OCI-LY7 (cell line): ENCODE measurements around the gene DENND2D. TPM values are rescaled to one million over a fixed set of nuclear protein-coding genes. Genes with fewer than 3 reads are reported as not detected.

Source experiments
- BruUV-seq: library from RNA; stranded (reverse); fragments of 400-500 nt; replicated peaks from 2 replicates; lab custom pipeline; 2021; lab: Mats Ljungman, UMichigan
- CTCF ChIA-PET: fragments of 300-600 bp; sonication (Branson Sonifier 250); formaldehyde crosslinking; loops from one replicate; lab custom pipeline; 2022; ENCODE audit warnings: antibody characterized with exemption; ENCODE audit not compliant: unreplicated experiment; lab: Charles Lee
- POLR2A ChIA-PET: fragments of 300-600 bp; sonication (Branson Sonifier 250); formaldehyde crosslinking; loops from one replicate; lab custom pipeline; 2022; ENCODE audit warnings: antibody characterized with exemption; lab: Charles Lee
- DNase-seq: peaks from one replicate; pipeline ENCODE4 v3.0.0-alpha.2; 2015; ENCODE audit warnings: low spot score
- H2AFZ ChIP-seq: fragments of 200-600 bp; sonication (generic), shearing (Covaris generic); 2 replicates; pipeline ENCODE4 v1.6.1; 2014; ENCODE audit warnings: mild to moderate bottlenecking, antibody characterized with exemption, low read length, moderate library complexity
- H3K27ac ChIP-seq: fragments of 200-600 bp; sonication (generic); 2 replicates; pipeline ENCODE4 v1.5.1; 2014; ENCODE audit warnings: mixed run types, low read depth, mild to moderate bottlenecking, moderate library complexity, low read length, inconsistent platforms; ENCODE audit not compliant: poor library complexity, severe bottlenecking
- H3K36me3 ChIP-seq: fragments of 200-600 bp; sonication (generic); 2 replicates; pipeline ENCODE4 v1.6.1; 2014; ENCODE audit warnings: mild to moderate bottlenecking, antibody characterized with exemption, low read length, moderate library complexity, mixed read lengths; ENCODE audit not compliant: insufficient read depth
- H3K4me1 ChIP-seq: fragments of 200-600 bp; sonication (generic); 2 replicates; pipeline ENCODE4 v1.5.1; 2014; ENCODE audit warnings: mild to moderate bottlenecking, low read length; ENCODE audit not compliant: insufficient read depth, poor library complexity, severe bottlenecking
- H3K4me2 ChIP-seq: fragments of 200-600 bp; sonication (generic); 2 replicates; pipeline ENCODE4 v1.6.1; 2014; ENCODE audit warnings: mild to moderate bottlenecking, low read length
- H3K4me3 ChIP-seq: fragments of 200-600 bp; sonication (generic); 2 replicates; pipeline ENCODE4 v1.5.1; 2014; ENCODE audit warnings: mild to moderate bottlenecking, low read depth, low read length; ENCODE audit not compliant: poor library complexity, severe bottlenecking
- H3K79me2 ChIP-seq: fragments of 200-600 bp; sonication (generic); 2 replicates; pipeline ENCODE4 v1.6.1; 2016; ENCODE audit warnings: low read depth, mild to moderate bottlenecking, low read length, moderate library complexity, mixed read lengths; ENCODE audit not compliant: insufficient read depth
- H3K9me2 ChIP-seq: fragments of 200-600 bp; sonication (generic); 2 replicates; pipeline ENCODE4 v1.6.1; 2016; ENCODE audit warnings: mild to moderate bottlenecking, low read length, mixed read lengths; ENCODE audit not compliant: insufficient read depth
- H3K9me3 ChIP-seq: fragments of 200-600 bp; sonication (generic); 2 replicates; pipeline ENCODE4 v1.6.1; 2014; ENCODE audit warnings: mild to moderate bottlenecking, mixed run types, low read length, mixed read lengths
- H4K20me1 ChIP-seq: fragments of 200-600 bp; sonication (generic); 2 replicates; pipeline ENCODE4 v1.6.1; 2014; ENCODE audit warnings: mild to moderate bottlenecking, antibody characterized with exemption, low read length, moderate library complexity, mixed read lengths; ENCODE audit not compliant: insufficient read depth
- EZH2phosphoT487 ChIP-seq: fragments of 200-600 bp; sonication (generic); IDR thresholded peaks from 2 replicates; pipeline ENCODE4 v1.6.1; 2018; ENCODE audit warnings: low read depth, borderline replicate concordance, mild to moderate bottlenecking, mixed run types, antibody characterized with exemption, low read length, moderate library complexity, mixed read lengths
- intact Hi-C: fragments of 100-400 bp; cut with micrococcal nuclease; formaldehyde crosslinking; loops from one replicate; pipeline ENCODE4 v1.10.0; 2022; ENCODE audit not compliant: unreplicated experiment
- total RNA-seq, 2 experiments: library from RNA; depleted of rRNA in 1 of 2; stranded (reverse); fragments of >200 nt in 1 of 2; shearing (Covaris generic) in 1 of 2; gene quantifications; 2 replicates each; pipeline ENCODE4 v1.2.3, GENCODE V29; 2014 to 2022
- TF ChIP-seq, protein P1 (sequence below): fragments of 200-600 bp; sonication (generic); conservative IDR thresholded peaks from 2 replicates; pipeline ENCODE4 v1.5.1; 2014; ENCODE audit warnings: mild to moderate bottlenecking, antibody characterized with exemption, low read length, moderate library complexity, mixed read lengths

DENND2D gene
- total RNA-seq, 2 experiments from 2014 or later = 9.8 to 39.9 TPM

DNA sequence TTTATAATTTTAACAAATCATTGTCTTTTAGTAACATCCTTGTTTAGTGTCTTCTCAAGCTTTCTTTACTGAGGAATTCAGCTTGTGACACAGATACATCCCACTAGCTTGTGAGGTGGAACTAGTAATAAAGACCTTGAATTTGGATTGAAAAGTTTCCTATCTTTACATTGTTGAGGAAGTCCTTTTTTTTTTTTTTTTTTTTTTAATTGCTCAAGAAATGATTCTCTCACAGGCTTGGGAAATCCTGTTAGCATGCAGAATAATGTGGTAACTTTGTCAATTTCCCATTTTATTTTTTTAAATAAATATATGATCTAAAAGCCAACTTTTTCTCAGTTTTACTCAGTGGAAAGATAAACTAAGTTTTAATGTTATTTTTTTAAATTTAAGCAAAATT, 15.8 kb downstream of the DENND2D start:
- Histone ChIP-seq H3K9me2 (no peaks in the 10 kb centered on the region), H3K4me1 (no peaks in the 10 kb centered on the region), H3K4me2 (no peak overlapping the region), H3K4me3 (no peak overlapping the region), H4K20me1 (no peaks in the 10 kb centered on the region), H2AFZ (no peak overlapping the region), H3K27ac (no peak overlapping the region), H3K36me3 (peaks cover 96% of the 10 kb centered on the region), H3K79me2 (no peaks in the 10 kb centered on the region), H3K9me3 (no peaks in the 10 kb centered on the region)
- TF ChIP-seq EZH2phosphoT487 = no peak
- TF ChIP-seq, protein P1, sequence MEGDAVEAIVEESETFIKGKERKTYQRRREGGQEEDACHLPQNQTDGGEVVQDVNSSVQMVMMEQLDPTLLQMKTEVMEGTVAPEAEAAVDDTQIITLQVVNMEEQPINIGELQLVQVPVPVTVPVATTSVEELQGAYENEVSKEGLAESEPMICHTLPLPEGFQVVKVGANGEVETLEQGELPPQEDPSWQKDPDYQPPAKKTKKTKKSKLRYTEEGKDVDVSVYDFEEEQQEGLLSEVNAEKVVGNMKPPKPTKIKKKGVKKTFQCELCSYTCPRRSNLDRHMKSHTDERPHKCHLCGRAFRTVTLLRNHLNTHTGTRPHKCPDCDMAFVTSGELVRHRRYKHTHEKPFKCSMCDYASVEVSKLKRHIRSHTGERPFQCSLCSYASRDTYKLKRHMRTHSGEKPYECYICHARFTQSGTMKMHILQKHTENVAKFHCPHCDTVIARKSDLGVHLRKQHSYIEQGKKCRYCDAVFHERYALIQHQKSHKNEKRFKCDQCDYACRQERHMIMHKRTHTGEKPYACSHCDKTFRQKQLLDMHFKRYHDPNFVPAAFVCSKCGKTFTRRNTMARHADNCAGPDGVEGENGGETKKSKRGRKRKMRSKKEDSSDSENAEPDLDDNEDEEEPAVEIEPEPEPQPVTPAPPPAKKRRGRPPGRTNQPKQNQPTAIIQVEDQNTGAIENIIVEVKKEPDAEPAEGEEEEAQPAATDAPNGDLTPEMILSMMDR = no peak
- ChIA-PET CTCF (no interaction called here), POLR2A (interaction anchor here (0.7 to 1.4 kb wide), 4 partner anchors 8 to 121 kb away, joined by 3 to 5 read pairs (median 4); no protein-coding TSS in a partner anchor)
- no peak for DNase-seq
- no TSS peak for BruUV-seq
- intact Hi-C loops = loop anchor here (5.0 kb wide), 1 partner anchor 148 kb away; no protein-coding TSS in a partner anchor

DNA sequence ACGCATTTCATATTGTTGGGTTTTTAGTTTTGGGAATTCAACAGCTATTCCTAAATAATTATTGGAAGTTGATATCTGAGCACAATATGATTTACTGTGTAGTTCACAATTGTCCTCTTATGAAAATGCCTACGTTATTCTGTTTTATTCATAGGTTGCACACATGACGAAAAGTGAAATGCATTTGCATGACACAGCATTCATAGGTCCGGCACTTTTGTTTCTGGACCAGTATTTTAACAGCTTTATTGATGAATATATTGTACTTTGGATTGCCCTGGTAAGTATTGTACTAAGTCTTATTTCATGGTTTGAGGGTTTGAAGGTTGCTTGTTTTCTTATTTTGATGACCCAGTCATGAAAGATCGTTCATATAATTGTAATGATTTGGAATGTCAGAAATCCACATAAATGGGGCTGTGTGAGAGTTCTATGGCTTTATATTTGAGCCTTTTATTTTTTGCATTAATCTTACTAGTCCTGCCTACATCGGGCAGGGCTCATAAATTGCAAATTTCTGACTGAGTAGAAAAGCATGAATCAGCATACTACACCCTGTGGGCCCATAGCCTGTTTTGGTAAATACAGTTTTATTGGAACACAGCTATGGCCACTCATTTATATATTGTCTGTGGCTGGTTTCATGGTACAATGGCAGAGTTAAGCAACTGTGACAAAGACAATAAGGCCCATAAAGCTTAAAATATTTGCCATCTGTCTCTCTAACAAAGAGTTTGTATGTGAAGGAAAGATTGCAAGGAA, 17.0 kb downstream of the DENND2D start:
- ChIA-PET POLR2A (interaction anchor here (0.6 to 1.9 kb wide), 10 partner anchors 8 to 1614 kb away, joined by 3 to 5 read pairs (median 4); no protein-coding TSS in a partner anchor), CTCF (no interaction called here)
- no peak for TF ChIP-seq EZH2phosphoT487
- TF ChIP-seq, protein P1 = no peak
- Histone ChIP-seq H3K36me3 (peaks cover 96% of the 10 kb centered on the region), H3K27ac (no peak overlapping the region), H3K79me2 (no peaks in the 10 kb centered on the region), H3K4me3 (no peak overlapping the region), H3K9me2 (no peaks in the 10 kb centered on the region), H3K9me3 (no peaks in the 10 kb centered on the region), H3K4me2 (no peak overlapping the region), H4K20me1 (no peaks in the 10 kb centered on the region), H3K4me1 (no peaks in the 10 kb centered on the region), H2AFZ (no peak overlapping the region)
- no peak for DNase-seq
- no TSS peak for BruUV-seq
- intact Hi-C loops = loop anchor here (5.0 kb wide), 1 partner anchor 149 kb away; no protein-coding TSS in a partner anchor
